ENCODE measurements around the gene TAB3. TPM values are rescaled to one million over a fixed set of nuclear protein-coding genes. Genes with fewer than 3 reads are reported as not detected.

The TAB3 gene
- total RNA-seq, 1 donor from 2014 or later, result 20.0 TPM

DNA sequence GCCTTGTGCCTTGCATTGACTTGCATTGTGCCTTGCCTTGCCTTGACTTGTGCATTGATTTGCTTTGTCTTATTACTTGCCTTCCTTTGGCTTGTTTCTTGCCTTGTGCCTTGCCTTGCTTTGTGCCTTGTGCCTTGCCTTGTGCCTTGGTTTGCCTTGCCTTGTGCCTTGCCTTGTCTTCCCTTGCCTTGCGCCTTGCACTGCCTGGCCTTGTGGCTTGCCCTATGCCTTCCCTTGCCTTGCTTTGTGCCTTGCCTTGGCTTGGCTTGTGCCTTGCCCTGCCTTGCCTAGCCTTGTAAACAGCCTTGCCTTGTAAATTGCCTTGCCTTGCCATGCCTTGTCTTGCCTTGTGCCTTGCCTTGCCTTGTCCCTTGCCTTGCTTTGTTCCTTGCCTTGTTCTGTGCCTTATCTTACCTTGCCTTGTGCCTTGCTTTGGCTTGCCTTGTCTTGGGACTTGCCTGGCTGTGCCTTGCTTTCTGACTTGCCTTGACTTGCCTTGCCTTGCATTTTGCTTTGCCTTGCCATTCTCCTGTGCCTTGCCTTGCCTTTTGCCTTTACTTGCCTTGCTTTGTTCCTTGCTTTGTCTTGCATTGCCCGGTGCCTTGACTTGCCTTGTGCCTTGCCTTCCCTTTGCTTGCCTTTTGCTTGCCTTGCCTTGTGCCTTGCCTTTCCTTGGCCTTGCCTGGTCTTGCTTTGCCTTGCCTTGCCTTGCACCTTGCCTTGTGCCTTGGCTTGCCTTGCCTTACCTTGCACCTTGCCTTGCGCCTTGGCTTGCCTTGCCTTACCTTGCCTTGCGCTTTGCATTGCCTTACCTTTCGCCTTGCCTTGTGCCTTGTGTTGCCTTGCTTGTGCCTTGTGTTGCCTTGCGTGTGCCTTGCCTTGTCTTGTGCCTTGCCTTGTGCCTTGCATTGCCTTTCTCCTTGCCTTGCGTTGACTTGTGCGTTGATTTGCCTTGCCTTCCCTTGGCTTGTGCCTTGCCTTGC is 97.5 kb downstream of the TAB3 start:
- H3K27me3 Mint-ChIP-seq (ENCODE audit: insufficient read depth, low read depth), result peaks cover 5% of the 10 kb centered on the region
- Histone ChIP-seq H3K79me2 (ENCODE audit: low read depth) (no peaks in the 10 kb centered on the region), H3K4me3 (no peak overlapping the region), H3K9ac (no peak overlapping the region), H3F3A (ENCODE audit: low read depth) (no peaks in the 10 kb centered on the region), H2AFZ (replicated peaks) (no peak overlapping the region), H3K4me1 (no peaks in the 10 kb centered on the region), H4K20me1 (ENCODE audit: low read depth) (no peaks in the 10 kb centered on the region), H3K9me3 (ENCODE audit: low read depth) (no peaks in the 10 kb centered on the region), H3K27me3 (no peaks in the 10 kb centered on the region), H3K36me3 (no peaks in the 10 kb centered on the region), H3K4me2 (no peak overlapping the region), H3K27ac (no peak overlapping the region)
- no peaks in the 10 kb centered on the region for H3K9me3 Mint-ChIP-seq
- H3K4me3 Mint-ChIP-seq, result no peak overlapping the region
- no peaks in the 10 kb centered on the region for H3K4me1 Mint-ChIP-seq
- no peak overlapping the region for H3K27ac Mint-ChIP-seq
- no peaks in the 10 kb centered on the region for H3K36me3 Mint-ChIP-seq
- no peak for DNase-seq (ENCODE audit: low spot score)
- TF ChIP-seq EZH2phosphoT487 (IDR thresholded peaks at IDR 0.05), result no peak
- TF ChIP-seq CTCF (IDR thresholded peaks at IDR 0.05), result no peak
- no peak for TF ChIP-seq EZH2 (IDR thresholded peaks at IDR 0.05)

DNA sequence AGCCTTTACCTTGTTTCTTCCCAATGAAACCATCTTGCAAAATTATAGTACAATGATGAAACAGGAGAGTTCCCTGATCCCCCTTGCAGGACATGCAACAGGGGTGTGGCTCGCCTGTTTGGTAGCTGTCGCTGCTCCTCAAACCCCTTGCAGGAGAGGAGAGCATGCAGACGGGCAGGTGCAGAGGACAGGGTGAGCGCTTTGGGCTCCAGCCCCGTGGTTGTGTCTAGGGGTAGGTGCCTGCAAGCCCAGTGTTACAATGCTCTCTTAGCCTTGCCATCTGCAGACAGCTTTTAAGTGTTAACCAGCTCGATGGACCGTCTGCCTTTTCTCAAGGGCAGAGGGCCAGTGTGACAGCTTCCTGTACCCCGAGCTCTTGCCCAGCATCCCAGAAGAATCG is 102.0 kb downstream of the TAB3 start:
- no peak for TF ChIP-seq CTCF (IDR thresholded peaks at IDR 0.05)
- TF ChIP-seq EZH2 (IDR thresholded peaks at IDR 0.05), result no peak
- TF ChIP-seq EZH2phosphoT487 (IDR thresholded peaks at IDR 0.05), result no peak
- no peaks in the 10 kb centered on the region for H3K79me2 ChIP-seq (ENCODE audit: low read depth)
- H3K27ac ChIP-seq, result no peak overlapping the region
- H3K4me1 Mint-ChIP-seq, result no peaks in the 10 kb centered on the region
- no peaks in the 10 kb centered on the region for H3K9me3 Mint-ChIP-seq
- no peaks in the 10 kb centered on the region for H3K36me3 Mint-ChIP-seq
- no peak overlapping the region for H3K9ac ChIP-seq
- H3K4me3 ChIP-seq, result no peak overlapping the region
- H2AFZ ChIP-seq (replicated peaks), result no peak overlapping the region
- no peaks in the 10 kb centered on the region for H3K4me1 ChIP-seq
- DNase-seq (ENCODE audit: low spot score), result no peak
- no peak overlapping the region for H3K4me3 Mint-ChIP-seq
- no peaks in the 10 kb centered on the region for H3K9me3 ChIP-seq (ENCODE audit: low read depth)
- H4K20me1 ChIP-seq (ENCODE audit: low read depth), result no peaks in the 10 kb centered on the region
- no peaks in the 10 kb centered on the region for H3K27me3 ChIP-seq
- no peaks in the 10 kb centered on the region for H3K36me3 ChIP-seq
- no peak overlapping the region for H3K27ac Mint-ChIP-seq
- no peak overlapping the region for H3K4me2 ChIP-seq
- no peaks in the 10 kb centered on the region for H3K27me3 Mint-ChIP-seq (ENCODE audit: insufficient read depth, low read depth)
- no peaks in the 10 kb centered on the region for H3F3A ChIP-seq (ENCODE audit: low read depth)

DNA sequence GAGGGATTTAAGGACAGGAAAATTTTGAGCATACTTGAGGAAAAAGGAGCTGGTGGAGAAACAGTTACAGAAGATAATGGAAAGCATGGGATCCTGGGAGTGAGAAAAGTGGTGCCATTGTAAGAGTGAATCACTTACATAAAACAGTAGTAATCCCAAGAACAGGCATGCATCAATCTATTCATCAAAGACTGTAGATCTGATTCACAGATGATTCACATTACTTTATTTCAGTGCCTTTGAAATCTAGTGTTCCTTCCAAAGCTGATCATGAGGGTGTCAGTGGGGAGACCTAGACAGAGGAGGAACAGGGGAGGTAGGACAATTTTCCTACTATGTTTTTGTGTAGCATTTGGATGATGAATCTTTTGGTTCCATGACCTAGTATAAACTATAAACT is 102.7 kb downstream of the TAB3 start:
- Histone ChIP-seq H3K9me3 (ENCODE audit: low read depth) (no peaks in the 10 kb centered on the region), H2AFZ (replicated peaks) (no peak overlapping the region), H3F3A (ENCODE audit: low read depth) (no peaks in the 10 kb centered on the region), H3K9ac (no peak overlapping the region), H3K27me3 (no peaks in the 10 kb centered on the region), H3K79me2 (ENCODE audit: low read depth) (no peaks in the 10 kb centered on the region), H3K36me3 (no peaks in the 10 kb centered on the region), H3K27ac (no peak overlapping the region), H4K20me1 (ENCODE audit: low read depth) (no peaks in the 10 kb centered on the region), H3K4me1 (no peaks in the 10 kb centered on the region), H3K4me2 (no peak overlapping the region), H3K4me3 (no peak overlapping the region)
- H3K4me1 Mint-ChIP-seq, result no peaks in the 10 kb centered on the region
- H3K4me3 Mint-ChIP-seq, result no peak overlapping the region
- TF ChIP-seq EZH2 (IDR thresholded peaks at IDR 0.05), result no peak
- no peak for TF ChIP-seq CTCF (IDR thresholded peaks at IDR 0.05)
- TF ChIP-seq EZH2phosphoT487 (IDR thresholded peaks at IDR 0.05), result no peak
- no peaks in the 10 kb centered on the region for H3K9me3 Mint-ChIP-seq
- no peaks in the 10 kb centered on the region for H3K27me3 Mint-ChIP-seq (ENCODE audit: insufficient read depth, low read depth)
- no peak overlapping the region for H3K27ac Mint-ChIP-seq
- DNase-seq (ENCODE audit: low spot score), result no peak
- no peaks in the 10 kb centered on the region for H3K36me3 Mint-ChIP-seq
